ENCODE measurements around the gene TANGO6. TPM values are rescaled to one million over a fixed set of nuclear protein-coding genes. Genes with fewer than 3 reads are reported as not detected.

TANGO6 gene
- total RNA-seq, 1 donor from 2014 or later = 10.9 TPM

DNA sequence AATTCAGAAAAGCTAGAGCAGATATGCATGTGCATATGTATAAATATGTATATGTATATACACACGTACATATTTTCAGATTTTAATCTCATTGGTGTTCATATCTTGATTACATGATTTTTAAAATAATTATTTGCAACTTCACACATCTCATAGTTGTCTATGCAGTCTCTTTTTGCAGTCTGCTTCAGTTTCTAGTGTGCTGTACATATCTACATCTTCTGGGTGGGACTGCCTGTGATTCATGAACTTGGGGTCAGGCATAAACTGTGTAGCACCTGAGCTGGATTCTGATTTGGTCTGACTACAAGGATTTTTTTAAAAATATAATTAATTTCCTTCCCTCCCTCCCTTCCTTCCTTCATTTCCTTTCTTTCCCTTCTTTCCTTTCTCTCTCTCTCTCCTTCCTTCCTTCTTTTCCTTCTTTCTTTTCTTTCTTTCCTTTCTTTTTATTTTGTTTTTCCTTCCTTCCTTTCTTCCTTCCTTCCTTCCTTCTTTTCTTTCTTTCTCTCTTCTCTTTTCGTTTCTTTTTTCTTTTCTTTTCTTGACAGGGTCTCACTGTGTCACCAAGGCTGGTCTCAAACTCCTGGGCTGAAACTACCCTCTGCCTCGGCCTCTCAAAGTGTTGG is 96.5 kb downstream of the TANGO6 start:
- TF ChIP-seq, protein P1, sequence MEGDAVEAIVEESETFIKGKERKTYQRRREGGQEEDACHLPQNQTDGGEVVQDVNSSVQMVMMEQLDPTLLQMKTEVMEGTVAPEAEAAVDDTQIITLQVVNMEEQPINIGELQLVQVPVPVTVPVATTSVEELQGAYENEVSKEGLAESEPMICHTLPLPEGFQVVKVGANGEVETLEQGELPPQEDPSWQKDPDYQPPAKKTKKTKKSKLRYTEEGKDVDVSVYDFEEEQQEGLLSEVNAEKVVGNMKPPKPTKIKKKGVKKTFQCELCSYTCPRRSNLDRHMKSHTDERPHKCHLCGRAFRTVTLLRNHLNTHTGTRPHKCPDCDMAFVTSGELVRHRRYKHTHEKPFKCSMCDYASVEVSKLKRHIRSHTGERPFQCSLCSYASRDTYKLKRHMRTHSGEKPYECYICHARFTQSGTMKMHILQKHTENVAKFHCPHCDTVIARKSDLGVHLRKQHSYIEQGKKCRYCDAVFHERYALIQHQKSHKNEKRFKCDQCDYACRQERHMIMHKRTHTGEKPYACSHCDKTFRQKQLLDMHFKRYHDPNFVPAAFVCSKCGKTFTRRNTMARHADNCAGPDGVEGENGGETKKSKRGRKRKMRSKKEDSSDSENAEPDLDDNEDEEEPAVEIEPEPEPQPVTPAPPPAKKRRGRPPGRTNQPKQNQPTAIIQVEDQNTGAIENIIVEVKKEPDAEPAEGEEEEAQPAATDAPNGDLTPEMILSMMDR (IDR thresholded peaks at IDR 0.05; ENCODE audit: insufficient read depth, low read length, poor library complexity, severe bottlenecking) = no peak
- no peak for DNase-seq (ENCODE audit: low read depth)
- no peak overlapping the region for H3K4me3 ChIP-seq (ENCODE audit: low read depth, low read length)
- H3K27me3 ChIP-seq (ENCODE audit: control insufficient read depth, insufficient read depth, low read length) = no peaks in the 10 kb centered on the region
- no peaks in the 10 kb centered on the region for H3K36me3 ChIP-seq (ENCODE audit: control insufficient read depth, insufficient read depth, low read length)

DNA sequence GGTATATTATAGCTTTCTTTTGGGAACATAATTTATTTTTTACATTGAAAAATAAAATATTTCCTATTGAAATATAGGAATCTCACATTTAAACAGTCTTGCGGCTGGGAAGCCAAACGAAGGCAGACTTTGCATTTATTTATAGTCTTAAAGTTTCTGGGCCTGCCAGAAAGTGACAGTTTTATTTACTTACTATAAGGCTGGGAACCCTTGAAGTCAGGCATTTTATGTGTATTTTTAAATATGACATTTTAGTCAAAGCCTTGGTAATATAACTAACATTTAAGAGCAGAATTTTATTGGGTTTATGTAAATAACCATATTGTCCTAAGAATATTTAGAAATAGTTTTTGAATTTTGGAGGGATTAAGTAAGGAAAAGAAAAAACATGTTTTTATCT is 97.5 kb downstream of the TANGO6 start:
- TF ChIP-seq, protein P1 (IDR thresholded peaks at IDR 0.05; ENCODE audit: insufficient read depth, low read length, poor library complexity, severe bottlenecking) = no peak
- DNase-seq (ENCODE audit: low read depth) = no peak
- H3K36me3 ChIP-seq (ENCODE audit: control insufficient read depth, insufficient read depth, low read length) = no peaks in the 10 kb centered on the region

DNA sequence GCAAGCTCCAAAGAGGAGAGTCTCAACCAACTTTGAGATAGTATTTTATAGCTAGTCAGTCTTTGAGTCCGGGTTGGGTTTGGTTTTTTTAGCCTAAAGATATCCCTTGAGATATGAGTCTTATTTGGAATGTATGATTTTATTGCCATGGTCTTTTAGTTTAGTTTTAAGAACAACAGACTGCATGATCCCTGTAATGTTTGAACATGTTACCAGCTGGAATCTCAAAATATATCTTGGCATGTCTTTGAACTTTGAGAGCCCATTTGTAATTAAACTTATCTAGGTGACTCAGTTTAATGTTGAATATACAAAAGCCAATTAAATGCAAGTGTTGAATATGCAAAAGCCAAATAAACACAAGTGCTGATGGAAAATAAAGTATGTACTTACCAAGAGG is 100.6 kb downstream of the TANGO6 start:
- no peak for DNase-seq (ENCODE audit: low read depth)
- H3K4me3 ChIP-seq (ENCODE audit: low read depth, low read length) = no peak overlapping the region
- TF ChIP-seq, protein P1 (IDR thresholded peaks at IDR 0.05; ENCODE audit: insufficient read depth, low read length, poor library complexity, severe bottlenecking) = no peak
- H3K36me3 ChIP-seq (ENCODE audit: control insufficient read depth, insufficient read depth, low read length) = no peaks in the 10 kb centered on the region
- no peaks in the 10 kb centered on the region for H3K27me3 ChIP-seq (ENCODE audit: control insufficient read depth, insufficient read depth, low read length)

More for the DNA sequence above, 97.5 kb downstream of the TANGO6 start:
- Histone ChIP-seq H3K27me3 (ENCODE audit: control insufficient read depth, insufficient read depth, low read length) (no peaks in the 10 kb centered on the region), H3K4me3 (ENCODE audit: low read depth, low read length) (no peak overlapping the region)

DNA sequence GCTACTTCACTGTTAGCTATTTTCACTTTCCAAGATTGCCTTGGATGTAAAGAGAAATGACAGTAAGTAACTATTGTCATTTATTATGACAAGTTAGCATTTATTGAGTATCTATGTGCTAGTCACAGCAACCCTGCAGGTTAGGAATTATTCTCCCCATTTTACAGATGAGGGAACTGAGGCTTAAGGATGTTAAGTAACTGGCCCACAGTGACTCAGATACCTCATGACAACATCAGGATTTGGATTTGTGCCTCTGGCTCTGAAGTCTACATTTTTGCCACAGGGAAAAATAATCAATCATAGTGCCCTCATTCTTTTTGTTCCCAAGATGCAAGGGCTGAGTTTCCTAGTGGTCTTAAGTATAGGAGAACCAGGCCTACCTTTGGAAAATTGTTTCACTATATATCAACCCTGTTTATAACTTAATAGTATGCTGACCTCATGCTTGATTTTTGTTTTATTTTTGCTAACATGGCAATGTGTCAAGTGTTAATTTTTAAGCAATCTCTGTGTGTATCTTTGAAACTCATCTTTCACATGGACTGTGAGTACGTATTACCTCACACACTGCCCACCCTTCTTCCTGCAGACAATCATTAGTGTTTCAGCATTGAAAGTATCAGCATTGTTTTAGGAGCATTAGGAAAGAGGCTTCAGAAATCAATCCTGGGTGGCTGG is 105.0 kb downstream of the TANGO6 start:
- Histone ChIP-seq H3K27me3 (ENCODE audit: control insufficient read depth, insufficient read depth, low read length) (no peaks in the 10 kb centered on the region), H3K4me3 (ENCODE audit: low read depth, low read length) (no peak overlapping the region), H3K36me3 (ENCODE audit: control insufficient read depth, insufficient read depth, low read length) (no peaks in the 10 kb centered on the region)
- TF ChIP-seq, protein P1 (IDR thresholded peaks at IDR 0.05; ENCODE audit: insufficient read depth, low read length, poor library complexity, severe bottlenecking) = no peak
- DNase-seq (ENCODE audit: low read depth) = no peak

DNA sequence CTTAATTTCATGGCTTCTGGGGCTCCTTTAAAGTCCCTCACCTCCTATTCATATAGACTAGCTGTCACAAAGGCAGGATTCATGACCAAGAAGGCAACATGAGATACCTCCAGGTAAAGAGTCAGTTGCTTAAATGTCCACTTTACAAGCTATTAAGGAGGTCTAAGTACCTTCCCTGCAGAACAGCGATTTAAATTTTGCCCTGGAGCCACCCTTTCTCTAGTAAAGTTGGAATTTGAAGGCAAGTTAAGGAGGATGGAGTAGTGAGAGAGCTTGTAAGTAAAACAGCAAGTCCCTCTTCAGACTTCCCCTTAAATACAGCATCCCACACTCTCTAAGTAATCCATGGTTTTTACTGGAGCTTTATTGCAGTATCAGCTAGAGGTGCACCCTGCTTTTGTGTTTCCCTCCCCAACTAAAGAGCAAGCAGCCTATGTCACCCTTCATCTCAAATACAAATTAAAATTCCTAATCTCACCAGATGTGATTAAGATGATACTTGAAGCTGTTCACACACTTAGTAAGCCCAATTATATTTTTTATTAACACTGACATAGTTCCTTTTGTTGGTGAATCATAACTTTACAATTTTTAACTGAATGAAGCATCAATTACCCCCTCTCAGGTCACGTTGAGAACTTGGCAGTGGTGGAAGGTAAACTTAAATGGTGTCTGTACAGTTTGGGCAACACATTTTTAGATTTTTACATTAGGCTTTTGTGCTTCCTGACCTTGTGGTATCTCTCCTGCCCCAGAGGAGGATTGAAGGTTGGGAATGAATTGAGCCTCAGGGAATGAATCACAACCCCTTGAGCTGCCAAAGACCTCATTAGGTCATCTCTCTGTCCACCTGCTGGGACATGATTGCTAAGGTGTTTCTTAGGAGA is 108.9 kb downstream of the TANGO6 start:
- H3K4me3 ChIP-seq (ENCODE audit: low read depth, low read length) = no peak overlapping the region
- DNase-seq (ENCODE audit: low read depth) = no peak
- no peaks in the 10 kb centered on the region for H3K27me3 ChIP-seq (ENCODE audit: control insufficient read depth, insufficient read depth, low read length)
- TF ChIP-seq, protein P1 (IDR thresholded peaks at IDR 0.05; ENCODE audit: insufficient read depth, low read length, poor library complexity, severe bottlenecking) = no peak
- no peaks in the 10 kb centered on the region for H3K36me3 ChIP-seq (ENCODE audit: control insufficient read depth, insufficient read depth, low read length)
